Activated B cell treated with CpG ODN at 0.5 μM for 24 hours (primary cell): ENCODE results near the gene CREB3L2. TPM values are rescaled to one million over a fixed set of nuclear protein-coding genes. Genes with fewer than 3 reads are reported as not detected.

ENCODE experiments used
- ATAC-seq: fragments of 200-7000 bp; cut with Tn5 transposase; one replicate; pipeline ENCODE4 v1.10.0; 2021; ENCODE audit warnings: low read depth, mild to moderate bottlenecking, moderate library complexity
- CTCF ChIA-PET: fragments of 350-600 bp; sonication (Branson Sonifier 250); formaldehyde crosslinking; loops from one replicate; lab custom pipeline; 2021; ENCODE audit warnings: antibody characterized with exemption; lab: Charles Lee
- POLR2A ChIA-PET: fragments of 350-600 bp; sonication (Branson Sonifier 250); formaldehyde crosslinking; loops from one replicate; lab custom pipeline; 2021; ENCODE audit warnings: antibody characterized with exemption; lab: Charles Lee
- DNase-seq: peaks from one replicate; pipeline ENCODE4 v3.0.0; 2022
- H3K27ac Mint-ChIP-seq: one replicate; pipeline ENCODE4 v1.8.0; 2020; ENCODE audit warnings: mixed read lengths
- H3K27me3 Mint-ChIP-seq: one replicate; pipeline ENCODE4 v1.8.0; 2021; ENCODE audit warnings: mixed read lengths
- H3K36me3 Mint-ChIP-seq: one replicate; pipeline ENCODE4 v1.8.0; 2021; ENCODE audit warnings: low read depth, mixed read lengths
- H3K4me1 Mint-ChIP-seq: one replicate; pipeline ENCODE4 v1.8.0; 2021; ENCODE audit warnings: mixed read lengths
- H3K4me3 Mint-ChIP-seq: one replicate; pipeline ENCODE4 v1.8.0; 2020; ENCODE audit warnings: mild to moderate bottlenecking, mixed read lengths
- H3K9me3 Mint-ChIP-seq: one replicate; pipeline ENCODE4 v1.8.0; 2020; ENCODE audit warnings: mixed read lengths
- intact Hi-C: fragments of 100-400 bp; cut with micrococcal nuclease; formaldehyde crosslinking; loops from one replicate; pipeline ENCODE4 v1.15.1; 2024
- total RNA-seq: library from RNA; stranded (reverse); gene quantifications from 2 replicates; pipeline ENCODE4 v1.2.3, GENCODE V29; 2022
- TF ChIP-seq, protein P1 (sequence below): fragments of 200-600 bp; IDR thresholded peaks from one replicate; pipeline ENCODE4 v1.8.0; 2022; ENCODE audit warnings: antibody characterized with exemption, mild to moderate bottlenecking

CREB3L2 gene
- total RNA-seq, 1 donor from 2014 or later, result 21.7 TPM

DNA sequence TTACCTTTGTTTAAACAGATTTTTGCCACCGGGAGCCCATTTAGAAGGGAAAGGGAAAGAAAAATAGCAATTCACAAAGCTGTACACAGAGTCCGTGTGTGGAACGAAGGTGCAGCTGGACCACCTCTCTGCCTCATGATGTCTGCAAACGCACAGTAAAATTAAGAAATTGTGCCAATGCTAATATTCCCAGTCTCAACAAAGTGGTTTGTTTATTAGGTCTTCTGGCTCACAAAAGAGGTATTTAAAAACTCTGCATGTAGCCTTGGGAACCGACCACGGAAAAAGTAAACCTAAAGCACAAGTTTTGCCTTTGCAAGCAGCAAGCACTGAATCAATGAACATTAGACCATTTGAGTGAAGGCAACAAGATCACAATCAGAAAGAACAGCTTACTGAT, 57.7 kb downstream of the CREB3L2 start:
- POLR2A ChIA-PET, result no interaction called here
- peaks cover 2% of the 10 kb centered on the region for H3K36me3 Mint-ChIP-seq
- no peaks in the 10 kb centered on the region for H3K27me3 Mint-ChIP-seq
- DNase-seq, result no peak
- no peak overlapping the region for H3K4me3 Mint-ChIP-seq
- H3K9me3 Mint-ChIP-seq, result no peaks in the 10 kb centered on the region
- intact Hi-C loops, result no loop called here
- TF ChIP-seq, protein P1, sequence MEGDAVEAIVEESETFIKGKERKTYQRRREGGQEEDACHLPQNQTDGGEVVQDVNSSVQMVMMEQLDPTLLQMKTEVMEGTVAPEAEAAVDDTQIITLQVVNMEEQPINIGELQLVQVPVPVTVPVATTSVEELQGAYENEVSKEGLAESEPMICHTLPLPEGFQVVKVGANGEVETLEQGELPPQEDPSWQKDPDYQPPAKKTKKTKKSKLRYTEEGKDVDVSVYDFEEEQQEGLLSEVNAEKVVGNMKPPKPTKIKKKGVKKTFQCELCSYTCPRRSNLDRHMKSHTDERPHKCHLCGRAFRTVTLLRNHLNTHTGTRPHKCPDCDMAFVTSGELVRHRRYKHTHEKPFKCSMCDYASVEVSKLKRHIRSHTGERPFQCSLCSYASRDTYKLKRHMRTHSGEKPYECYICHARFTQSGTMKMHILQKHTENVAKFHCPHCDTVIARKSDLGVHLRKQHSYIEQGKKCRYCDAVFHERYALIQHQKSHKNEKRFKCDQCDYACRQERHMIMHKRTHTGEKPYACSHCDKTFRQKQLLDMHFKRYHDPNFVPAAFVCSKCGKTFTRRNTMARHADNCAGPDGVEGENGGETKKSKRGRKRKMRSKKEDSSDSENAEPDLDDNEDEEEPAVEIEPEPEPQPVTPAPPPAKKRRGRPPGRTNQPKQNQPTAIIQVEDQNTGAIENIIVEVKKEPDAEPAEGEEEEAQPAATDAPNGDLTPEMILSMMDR, result no peak
- ATAC-seq, result no peak
- H3K4me1 Mint-ChIP-seq, result no peaks in the 10 kb centered on the region
- H3K27ac Mint-ChIP-seq, result no peak overlapping the region
- CTCF ChIA-PET, result no interaction called here

DNA sequence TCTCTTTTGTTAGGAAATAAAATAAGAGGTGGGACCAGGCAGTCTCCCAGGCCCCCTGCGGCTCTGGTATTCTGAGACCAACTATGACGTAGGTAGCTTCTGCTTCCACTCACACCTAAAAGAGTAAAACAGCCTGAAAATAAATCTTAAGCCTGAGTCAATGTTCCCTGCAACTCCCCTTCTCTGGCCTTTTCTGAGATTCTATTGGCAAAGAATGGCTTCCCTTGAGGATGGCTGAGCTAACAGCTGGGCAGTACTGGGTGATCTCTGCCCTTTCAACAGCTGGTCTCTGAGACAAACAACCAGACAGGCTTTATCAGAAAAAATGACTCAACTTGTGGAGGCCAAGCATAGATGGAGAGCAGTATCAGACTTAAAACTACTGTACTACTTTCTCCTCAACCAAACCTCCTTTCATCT, 58.7 kb downstream of the CREB3L2 start:
- H3K36me3 Mint-ChIP-seq, result peaks cover 2% of the 10 kb centered on the region
- intact Hi-C loops, result no loop called here
- no peak overlapping the region for H3K4me3 Mint-ChIP-seq
- H3K27me3 Mint-ChIP-seq, result no peaks in the 10 kb centered on the region
- ATAC-seq, result no peak
- POLR2A ChIA-PET, result no interaction called here
- CTCF ChIA-PET, result no interaction called here
- DNase-seq, result no peak
- no peak overlapping the region for H3K27ac Mint-ChIP-seq
- TF ChIP-seq, protein P1, result no peak
- no peaks in the 10 kb centered on the region for H3K4me1 Mint-ChIP-seq
- no peaks in the 10 kb centered on the region for H3K9me3 Mint-ChIP-seq

DNA sequence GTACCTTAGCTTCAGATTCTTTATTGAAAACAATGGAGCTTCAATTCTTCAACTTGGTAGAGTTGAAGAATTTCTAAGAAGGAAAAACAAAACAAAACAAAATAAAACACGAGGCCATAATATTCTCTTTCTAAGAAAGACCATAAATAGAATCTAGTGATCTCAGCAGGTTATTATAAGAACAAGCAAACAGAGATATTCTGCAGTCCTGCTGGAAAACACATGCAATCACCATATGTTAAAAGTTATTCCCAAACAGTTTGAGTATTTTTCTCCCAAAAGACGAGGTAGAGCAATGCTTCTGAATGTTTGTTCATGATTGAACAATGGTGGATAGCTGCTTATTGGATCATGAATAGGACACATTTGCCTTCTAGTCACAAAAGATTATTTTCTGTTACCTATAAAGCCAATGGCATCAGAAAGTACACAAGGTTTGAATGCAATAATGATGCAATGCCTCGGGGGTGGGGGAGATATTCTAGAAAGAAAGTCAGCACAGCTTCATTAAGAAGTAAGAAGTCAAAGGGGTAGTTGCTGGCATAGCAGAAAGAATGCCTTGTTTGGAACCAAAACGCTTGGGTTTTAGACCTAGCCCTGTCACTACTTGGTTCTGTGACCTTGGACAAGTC, 59.3 kb downstream of the CREB3L2 start:
- CTCF ChIA-PET, result no interaction called here
- H3K4me3 Mint-ChIP-seq, result no peak overlapping the region
- TF ChIP-seq, protein P1, result no peak

DNA sequence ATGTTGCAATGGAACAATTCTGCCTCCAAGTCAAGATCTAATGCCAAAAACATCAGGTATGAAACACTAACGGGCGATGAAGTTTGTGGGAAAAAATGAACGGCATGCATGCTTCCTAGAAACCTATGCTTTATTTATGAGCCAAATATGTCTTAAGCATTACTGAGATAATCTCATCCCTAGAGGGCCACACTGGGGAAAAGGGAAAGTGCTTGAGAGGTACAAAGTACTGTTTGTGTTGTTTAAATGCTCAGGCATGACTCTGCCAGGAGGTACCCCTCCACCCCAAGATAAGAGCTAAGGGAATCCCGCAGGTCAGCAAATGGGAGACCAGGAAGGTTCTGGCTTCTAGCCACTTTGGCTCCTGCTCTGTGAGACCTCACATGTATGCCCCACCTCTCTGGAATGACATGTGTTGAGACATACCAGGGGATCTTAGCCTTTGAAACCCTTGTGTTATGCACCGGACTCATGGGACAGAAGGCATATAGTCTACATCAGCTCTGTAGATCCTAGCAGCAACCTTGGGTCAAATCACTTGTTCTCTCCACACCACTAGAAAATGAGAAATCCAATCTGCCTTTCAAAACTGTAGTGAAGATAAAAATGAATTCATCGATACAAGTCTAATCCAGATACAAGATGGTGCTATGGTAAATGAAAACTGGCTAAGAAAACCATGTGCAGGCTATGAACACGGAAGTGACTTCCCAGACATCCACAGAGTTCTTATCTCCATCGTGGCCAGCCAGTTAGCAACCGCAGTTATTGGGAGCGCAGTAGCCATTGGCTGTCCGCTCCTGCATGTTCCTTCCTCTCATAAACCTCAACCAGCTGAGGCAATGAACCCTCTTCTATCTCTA, 61.0 kb downstream of the CREB3L2 start:
- TF ChIP-seq, protein P1, result no peak
- H3K4me3 Mint-ChIP-seq, result no peak overlapping the region
- peaks cover 2% of the 10 kb centered on the region for H3K36me3 Mint-ChIP-seq
- CTCF ChIA-PET, result interaction anchor here (1.5 kb wide), 1 partner anchor 37 kb away, joined by 3 read pairs; no protein-coding TSS in a partner anchor
- DNase-seq (no peak), ATAC-seq (no peak)
- H3K27ac Mint-ChIP-seq, result no peak overlapping the region
- intact Hi-C loops, result no loop called here
- H3K4me1 Mint-ChIP-seq, result peaks cover 7% of the 10 kb centered on the region
- POLR2A ChIA-PET, result no interaction called here
- H3K27me3 Mint-ChIP-seq, result no peaks in the 10 kb centered on the region
- no peaks in the 10 kb centered on the region for H3K9me3 Mint-ChIP-seq

More for the DNA sequence above, 59.3 kb downstream of the CREB3L2 start:
- Mint-ChIP-seq H3K4me1 (no peaks in the 10 kb centered on the region), H3K27me3 (no peaks in the 10 kb centered on the region), H3K36me3 (peaks cover 2% of the 10 kb centered on the region), H3K27ac (no peak overlapping the region), H3K9me3 (no peaks in the 10 kb centered on the region)
- POLR2A ChIA-PET, result no interaction called here
- ATAC-seq (no peak), DNase-seq (no peak)
- intact Hi-C loops, result no loop called here

DNA sequence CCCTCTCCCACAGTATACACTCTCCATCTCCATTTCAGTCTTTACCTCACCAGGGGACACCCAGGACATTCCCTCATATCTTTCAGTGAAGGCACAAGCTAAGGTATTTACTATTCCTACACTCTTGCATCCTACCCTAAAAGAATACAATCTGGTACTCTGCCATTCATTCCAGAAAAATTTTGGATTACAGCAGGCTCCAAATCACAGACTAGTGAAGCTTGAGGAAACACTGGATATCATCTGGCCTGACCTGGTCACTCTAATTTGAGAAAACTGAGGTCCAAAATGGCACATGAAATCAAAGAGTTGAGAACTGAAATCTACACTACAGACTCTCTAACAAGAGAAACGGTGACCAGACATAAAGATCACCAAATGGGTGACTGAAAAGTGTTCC, 61.7 kb downstream of the CREB3L2 start:
- Mint-ChIP-seq H3K36me3 (peaks cover 2% of the 10 kb centered on the region), H3K9me3 (no peaks in the 10 kb centered on the region), H3K27ac (no peak overlapping the region), H3K4me1 (peaks cover 13% of the 10 kb centered on the region), H3K27me3 (no peaks in the 10 kb centered on the region), H3K4me3 (no peak overlapping the region)
- TF ChIP-seq, protein P1, result no peak
- intact Hi-C loops, result no loop called here
- POLR2A ChIA-PET, result no interaction called here
- ATAC-seq (no peak), DNase-seq (no peak)
- CTCF ChIA-PET, result interaction anchor here (1.5 kb wide), 1 partner anchor 36 kb away, joined by 3 read pairs; no protein-coding TSS in a partner anchor
